ENCODE measurements around the gene NPFFR2.
"Not testable (repeated sequence)": the region's sequence is repeated elsewhere in the genome, so short reads cannot be mapped to it uniquely, and the experiment has no call there.

NPFFR2 gene

DNA sequence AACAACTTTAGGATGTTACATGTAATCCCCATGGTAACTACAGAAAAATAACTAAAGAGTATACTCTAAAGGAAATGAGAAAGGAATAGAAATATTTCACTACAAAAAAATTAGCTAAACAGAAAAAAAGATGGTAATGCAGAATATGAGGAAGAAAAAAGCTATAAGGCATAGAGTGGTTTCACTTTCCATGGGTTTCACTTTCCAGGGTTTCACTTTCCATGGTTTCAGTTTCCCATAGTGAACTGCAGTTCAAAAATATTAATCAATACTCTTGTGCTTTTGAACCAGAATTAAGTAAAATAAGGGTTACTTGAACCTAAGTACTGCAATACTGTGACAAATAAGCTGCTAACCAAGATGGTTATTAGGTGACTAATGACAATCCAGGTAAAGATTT is 42.0 kb downstream of the NPFFR2 start:
- no peaks in the 10 kb centered on the region for H3K27me3 ChIP-seq (ENCODE audit: control insufficient read depth in 1 of 2, insufficient read depth in 2 of 2, low read length in 2 of 2)
- no peak overlapping the region for H3K4me3 ChIP-seq (ENCODE audit: low read depth in 1 of 2, low read length in 2 of 2)
- no peaks in the 10 kb centered on the region for H3K9me3 ChIP-seq (ENCODE audit: low read length)
- no peak overlapping the region for H3K27ac ChIP-seq (ENCODE audit: low read depth, low read length)
- no peaks in the 10 kb centered on the region for H3K36me3 ChIP-seq (ENCODE audit: insufficient read depth, low read length)
- no peak overlapping the region for H3K9ac ChIP-seq (ENCODE audit: low read length)
- H3K4me1 ChIP-seq (ENCODE audit: insufficient read depth, low read length), result no peaks in the 10 kb centered on the region

DNA sequence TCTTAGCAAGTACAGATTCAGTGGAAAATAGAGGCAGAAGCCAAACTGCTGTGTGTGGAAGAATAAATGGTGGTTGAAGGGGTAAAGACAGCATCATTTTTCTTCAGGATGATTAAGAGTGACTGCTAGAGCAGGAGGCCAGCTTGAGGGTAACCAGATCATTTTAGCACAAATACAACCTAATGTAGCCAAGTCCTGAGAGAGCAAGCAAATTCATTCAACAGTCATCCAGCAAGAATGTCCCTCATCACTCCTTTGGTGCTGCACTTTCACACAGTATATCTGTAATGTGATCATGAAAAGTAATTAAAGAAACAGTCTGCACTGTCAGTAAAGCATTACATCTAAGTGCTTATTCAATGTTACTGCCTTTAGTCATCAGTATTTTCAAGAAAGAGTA is 44.8 kb downstream of the NPFFR2 start:
- Histone ChIP-seq H3K27me3 (ENCODE audit: control insufficient read depth in 1 of 2, insufficient read depth in 2 of 2, low read length in 2 of 2) (no peaks in the 10 kb centered on the region), H3K9me3 (ENCODE audit: low read length) (no peaks in the 10 kb centered on the region), H3K27ac (ENCODE audit: low read depth, low read length) (no peak overlapping the region), H3K36me3 (ENCODE audit: insufficient read depth, low read length) (no peaks in the 10 kb centered on the region), H3K9ac (ENCODE audit: low read length) (no peak overlapping the region), H3K4me1 (ENCODE audit: insufficient read depth, low read length) (no peaks in the 10 kb centered on the region), H3K4me3 (ENCODE audit: low read depth in 1 of 2, low read length in 2 of 2) (no peak overlapping the region)

DNA sequence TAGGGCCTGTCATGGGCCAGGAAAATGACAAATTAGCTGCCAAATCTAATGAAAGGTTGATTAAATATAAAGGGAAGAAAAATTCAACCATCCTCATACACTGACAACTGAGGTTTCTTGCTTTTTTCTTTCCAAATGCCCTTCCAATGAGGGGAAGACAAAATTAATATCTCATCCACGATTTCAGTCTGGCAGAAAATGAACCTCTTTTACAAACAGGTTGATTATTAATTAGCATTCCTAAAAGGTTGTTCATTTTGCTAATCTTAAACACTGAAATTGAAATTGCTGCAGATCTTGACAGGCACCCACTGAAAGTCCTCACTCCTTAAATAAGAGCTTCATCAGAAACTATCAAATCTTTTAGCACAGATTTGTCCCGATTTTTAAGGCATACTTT is 45.5 kb downstream of the NPFFR2 start:
- Histone ChIP-seq H3K9me3 (ENCODE audit: low read length) (no peaks in the 10 kb centered on the region), H3K4me3 (ENCODE audit: low read depth in 1 of 2, low read length in 2 of 2) (no peak overlapping the region), H3K27ac (ENCODE audit: low read depth, low read length) (no peak overlapping the region), H3K36me3 (ENCODE audit: insufficient read depth, low read length) (no peaks in the 10 kb centered on the region), H3K27me3 (ENCODE audit: control insufficient read depth in 1 of 2, insufficient read depth in 2 of 2, low read length in 2 of 2) (no peaks in the 10 kb centered on the region), H3K4me1 (ENCODE audit: insufficient read depth, low read length) (no peaks in the 10 kb centered on the region), H3K9ac (ENCODE audit: low read length) (no peak overlapping the region)

DNA sequence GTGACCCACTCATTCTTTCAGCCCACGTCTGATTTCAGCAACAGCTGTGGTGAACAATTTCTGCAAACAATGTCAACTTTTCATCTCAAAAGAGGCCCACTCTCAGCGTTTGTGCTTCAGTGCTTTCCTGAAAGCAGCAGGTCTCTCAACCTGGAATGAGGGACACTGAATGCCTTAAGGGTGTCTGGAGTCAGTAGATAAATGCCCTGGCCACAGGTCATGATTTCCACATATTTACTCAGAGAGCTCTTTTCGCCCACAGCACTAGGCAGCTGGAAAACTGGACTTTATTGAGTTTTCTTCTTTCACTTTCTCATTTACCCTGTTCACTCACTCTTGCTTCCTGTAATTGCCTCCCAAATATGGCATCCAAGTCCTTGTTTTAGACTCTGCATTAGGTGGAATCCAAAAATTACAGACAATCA is 52.8 kb downstream of the NPFFR2 start:
- H3K27me3 ChIP-seq (ENCODE audit: control insufficient read depth in 1 of 2, insufficient read depth in 2 of 2, low read length in 2 of 2), result no peaks in the 10 kb centered on the region
- no peak overlapping the region for H3K4me3 ChIP-seq (ENCODE audit: low read depth in 1 of 2, low read length in 2 of 2)
- no peaks in the 10 kb centered on the region for H3K9me3 ChIP-seq (ENCODE audit: low read length)
- H3K36me3 ChIP-seq (ENCODE audit: insufficient read depth, low read length), result no peaks in the 10 kb centered on the region
- H3K27ac ChIP-seq (ENCODE audit: low read depth, low read length), result no peak overlapping the region
- H3K9ac ChIP-seq (ENCODE audit: low read length), result no peak overlapping the region
- no peaks in the 10 kb centered on the region for H3K4me1 ChIP-seq (ENCODE audit: insufficient read depth, low read length)

DNA sequence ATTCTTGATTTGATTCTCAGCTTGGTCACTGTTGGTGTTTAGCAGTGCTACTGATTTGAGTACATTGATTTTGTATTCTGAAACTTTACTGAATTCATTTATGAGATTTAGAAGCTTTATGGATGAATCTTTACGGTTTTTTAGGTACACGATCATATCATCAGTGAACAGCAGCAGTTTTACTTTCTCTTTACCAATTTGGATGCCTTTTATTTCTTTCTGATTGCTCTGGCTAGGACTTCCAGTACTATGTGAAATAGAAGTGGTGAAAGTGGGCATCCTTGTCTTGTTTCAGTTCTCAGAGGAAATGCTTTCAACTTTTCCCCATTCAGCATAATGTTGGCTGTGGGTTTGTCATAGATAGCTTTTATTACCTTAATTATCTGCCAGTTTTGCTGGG is 58.8 kb downstream of the NPFFR2 start:
- H3K4me3 ChIP-seq (ENCODE audit: low read depth in 1 of 2, low read length in 2 of 2); H3K27ac ChIP-seq (ENCODE audit: low read depth, low read length): not testable (repeated sequence)

DNA sequence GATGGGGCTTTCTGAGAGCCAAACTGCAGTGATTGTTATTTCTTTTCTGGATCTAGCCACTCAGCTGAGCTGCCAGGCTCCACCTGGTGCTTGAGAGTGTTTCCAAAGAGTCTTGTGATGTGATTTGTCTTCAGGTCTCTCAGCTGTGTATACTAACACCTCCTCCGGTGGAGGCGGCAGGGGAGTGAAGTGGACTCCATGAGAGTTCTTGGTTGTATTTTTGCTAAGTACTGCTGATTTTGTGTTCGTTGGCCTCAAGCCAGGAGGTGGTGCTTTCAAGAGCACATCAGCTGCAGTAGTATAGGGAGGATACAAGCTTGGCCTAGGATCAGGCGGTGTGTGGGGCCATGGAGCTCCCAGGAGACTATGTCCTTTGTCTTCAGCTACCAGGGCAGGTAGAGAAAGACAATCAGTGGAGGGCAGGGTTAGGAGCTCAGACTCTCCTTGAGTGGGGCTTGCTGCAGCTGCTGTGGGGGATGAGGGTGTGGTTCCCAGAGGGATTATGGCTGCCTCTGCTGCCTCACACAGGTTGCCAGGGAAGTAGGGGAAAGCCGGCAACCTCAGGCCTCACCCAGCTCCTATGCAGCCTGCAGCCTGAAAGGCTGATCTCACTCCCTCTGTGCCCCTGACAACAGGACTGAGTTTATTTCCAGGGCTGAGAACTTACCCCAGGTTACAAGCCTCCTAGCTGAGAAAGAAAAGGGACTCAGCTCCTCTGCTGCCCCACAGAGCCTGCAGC is 62.4 kb downstream of the NPFFR2 start:
- H3K4me3 ChIP-seq (ENCODE audit: low read depth in 1 of 2, low read length in 2 of 2), result no peak overlapping the region
- H3K9me3 ChIP-seq (ENCODE audit: low read length), result no peaks in the 10 kb centered on the region
- no peaks in the 10 kb centered on the region for H3K36me3 ChIP-seq (ENCODE audit: insufficient read depth, low read length)
- no peak overlapping the region for H3K9ac ChIP-seq (ENCODE audit: low read length)
- H3K27ac ChIP-seq (ENCODE audit: low read depth, low read length), result no peak overlapping the region
- H3K27me3 ChIP-seq (ENCODE audit: control insufficient read depth in 1 of 2, insufficient read depth in 2 of 2, low read length in 2 of 2), result no peaks in the 10 kb centered on the region
- no peaks in the 10 kb centered on the region for H3K4me1 ChIP-seq (ENCODE audit: insufficient read depth, low read length)

More for the DNA sequence above, 58.8 kb downstream of the NPFFR2 start:
- H3K4me1 ChIP-seq (ENCODE audit: insufficient read depth, low read length); H3K9me3 ChIP-seq (ENCODE audit: low read length); H3K9ac ChIP-seq (ENCODE audit: low read length); H3K27me3 ChIP-seq (ENCODE audit: control insufficient read depth in 1 of 2, insufficient read depth in 2 of 2, low read length in 2 of 2); H3K36me3 ChIP-seq (ENCODE audit: insufficient read depth, low read length): not testable (repeated sequence)

DNA sequence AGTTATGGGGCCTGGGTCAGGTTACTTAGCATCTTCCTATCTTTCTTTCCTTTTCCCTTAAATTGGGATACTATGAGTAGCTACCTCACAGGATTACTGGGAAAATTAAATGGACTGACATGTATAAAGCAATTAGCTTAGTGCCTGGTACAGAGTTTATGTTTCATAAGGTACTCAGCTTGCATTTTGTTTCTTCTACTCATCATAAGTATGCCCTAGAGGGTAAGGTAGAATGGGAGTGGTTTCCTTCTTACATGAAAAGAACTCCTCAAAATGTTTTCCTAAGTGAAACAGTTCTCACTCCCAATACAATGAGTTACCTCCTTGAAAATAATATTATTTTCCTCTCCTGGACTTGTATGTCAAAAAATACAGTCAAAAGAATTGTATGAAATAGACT is 75.7 kb downstream of the NPFFR2 start:
- no peaks in the 10 kb centered on the region for H3K9me3 ChIP-seq (ENCODE audit: low read length)
- H3K9ac ChIP-seq (ENCODE audit: low read length), result no peak overlapping the region
- no peaks in the 10 kb centered on the region for H3K27me3 ChIP-seq (ENCODE audit: control insufficient read depth in 1 of 2, insufficient read depth in 2 of 2, low read length in 2 of 2)
- H3K4me1 ChIP-seq (ENCODE audit: insufficient read depth, low read length), result no peaks in the 10 kb centered on the region
- no peaks in the 10 kb centered on the region for H3K36me3 ChIP-seq (ENCODE audit: insufficient read depth, low read length)
- H3K4me3 ChIP-seq (ENCODE audit: low read depth in 1 of 2, low read length in 2 of 2), result no peak overlapping the region
- H3K27ac ChIP-seq (ENCODE audit: low read depth, low read length), result no peak overlapping the region

DNA sequence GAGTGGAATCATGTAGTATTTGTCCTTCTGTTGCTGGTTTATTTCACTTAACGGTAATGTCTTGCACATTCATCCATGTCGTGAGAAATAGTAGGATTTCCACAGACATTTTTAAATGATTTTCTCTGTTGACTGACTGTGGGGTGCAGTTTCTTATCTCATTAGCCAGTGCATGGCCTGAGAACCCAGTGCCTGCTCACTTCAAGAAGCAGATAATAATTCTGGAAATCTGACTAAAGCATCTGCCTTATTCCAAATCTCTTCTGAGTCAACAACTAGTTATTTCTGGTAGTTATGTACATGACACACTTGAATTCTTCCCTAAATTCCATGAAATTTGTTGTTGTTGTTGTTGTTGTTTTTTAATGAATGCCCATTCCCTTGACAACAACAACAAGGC is 77.6 kb downstream of the NPFFR2 start:
- H3K4me3 ChIP-seq (ENCODE audit: low read depth in 1 of 2, low read length in 2 of 2), result no peak overlapping the region
- no peak overlapping the region for H3K9ac ChIP-seq (ENCODE audit: low read length)
- no peaks in the 10 kb centered on the region for H3K27me3 ChIP-seq (ENCODE audit: control insufficient read depth in 1 of 2, insufficient read depth in 2 of 2, low read length in 2 of 2)
- H3K4me1 ChIP-seq (ENCODE audit: insufficient read depth, low read length), result no peaks in the 10 kb centered on the region
- no peaks in the 10 kb centered on the region for H3K9me3 ChIP-seq (ENCODE audit: low read length)
- no peaks in the 10 kb centered on the region for H3K36me3 ChIP-seq (ENCODE audit: insufficient read depth, low read length)
- H3K27ac ChIP-seq (ENCODE audit: low read depth, low read length), result no peak overlapping the region

DNA sequence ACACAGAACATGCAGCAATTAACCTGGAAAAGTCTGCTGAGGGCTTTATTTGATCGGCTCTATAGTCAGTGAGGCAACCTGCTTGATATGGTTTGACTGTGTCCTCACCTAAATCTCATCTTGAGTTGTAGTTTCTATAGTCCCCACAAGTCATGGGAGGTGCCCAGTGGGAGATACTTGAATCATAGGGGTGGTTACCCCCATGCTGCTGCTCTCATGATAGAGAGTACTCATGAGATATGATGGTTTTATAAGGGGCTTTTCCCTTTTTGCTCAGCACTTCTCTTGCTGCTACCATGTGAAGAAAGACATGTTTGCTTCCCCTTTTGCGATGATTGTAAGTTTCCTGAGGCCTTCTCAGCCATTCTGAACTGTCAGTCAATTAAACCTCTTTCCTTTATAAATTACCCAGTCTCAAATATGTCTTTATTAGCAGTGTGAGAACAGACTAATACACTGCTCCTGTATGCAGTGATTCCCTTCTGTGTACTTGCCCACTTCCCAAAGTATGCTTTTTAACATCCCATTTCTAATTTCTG is 78.2 kb downstream of the NPFFR2 start:
- no peaks in the 10 kb centered on the region for H3K36me3 ChIP-seq (ENCODE audit: insufficient read depth, low read length)
- no peaks in the 10 kb centered on the region for H3K27me3 ChIP-seq (ENCODE audit: control insufficient read depth in 1 of 2, insufficient read depth in 2 of 2, low read length in 2 of 2)
- H3K9me3 ChIP-seq (ENCODE audit: low read length), result no peaks in the 10 kb centered on the region
- no peak overlapping the region for H3K9ac ChIP-seq (ENCODE audit: low read length)
- no peaks in the 10 kb centered on the region for H3K4me1 ChIP-seq (ENCODE audit: insufficient read depth, low read length)
- H3K4me3 ChIP-seq (ENCODE audit: low read depth in 1 of 2, low read length in 2 of 2), result no peak overlapping the region
- no peak overlapping the region for H3K27ac ChIP-seq (ENCODE audit: low read depth, low read length)

DNA sequence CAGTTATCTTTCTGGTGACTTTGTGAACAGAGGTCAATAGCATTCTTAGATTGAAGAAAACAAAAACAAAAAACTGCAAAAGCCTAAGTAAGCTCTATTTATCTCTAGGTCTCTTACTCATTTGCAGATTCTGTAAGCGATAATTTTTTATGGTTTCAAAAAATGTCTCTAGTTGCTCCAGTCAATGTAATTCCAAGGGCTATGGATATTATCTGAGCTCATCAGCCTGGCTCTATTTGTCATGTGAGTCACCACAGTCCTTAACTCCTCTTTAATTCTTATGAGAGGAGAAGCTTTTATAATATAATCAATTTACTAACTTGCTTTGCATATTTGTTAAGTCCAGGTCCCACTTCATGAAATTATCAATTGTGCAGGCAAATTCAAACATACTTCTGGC is 79.1 kb downstream of the NPFFR2 start:
- Histone ChIP-seq H3K27ac (ENCODE audit: low read depth, low read length) (no peak overlapping the region), H3K4me3 (ENCODE audit: low read depth in 1 of 2, low read length in 2 of 2) (no peak overlapping the region), H3K9me3 (ENCODE audit: low read length) (no peaks in the 10 kb centered on the region), H3K36me3 (ENCODE audit: insufficient read depth, low read length) (no peaks in the 10 kb centered on the region), H3K9ac (ENCODE audit: low read length) (no peak overlapping the region), H3K4me1 (ENCODE audit: insufficient read depth, low read length) (no peaks in the 10 kb centered on the region), H3K27me3 (ENCODE audit: control insufficient read depth in 1 of 2, insufficient read depth in 2 of 2, low read length in 2 of 2) (no peaks in the 10 kb centered on the region)

DNA sequence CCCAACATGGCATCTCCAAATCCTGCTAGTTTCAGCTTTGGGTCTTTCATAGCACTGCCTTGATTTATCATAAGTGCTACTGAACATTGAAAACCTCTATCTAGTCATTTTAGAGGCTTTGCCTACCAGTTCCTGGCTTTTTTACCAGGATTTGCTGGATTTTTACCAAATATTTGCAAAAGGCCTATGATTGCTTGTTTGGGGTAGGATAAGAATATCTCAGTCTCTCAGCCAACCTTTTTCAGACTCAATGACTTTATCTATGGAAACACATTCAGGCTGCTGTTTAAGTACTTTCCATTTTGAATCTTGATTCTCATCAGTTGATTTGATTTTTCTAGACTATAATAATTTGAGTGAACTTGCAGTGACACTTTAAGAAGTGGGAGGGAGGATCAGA is 80.1 kb downstream of the NPFFR2 start:
- Histone ChIP-seq H3K36me3 (ENCODE audit: insufficient read depth, low read length) (no peaks in the 10 kb centered on the region), H3K27me3 (ENCODE audit: control insufficient read depth in 1 of 2, insufficient read depth in 2 of 2, low read length in 2 of 2) (no peaks in the 10 kb centered on the region), H3K27ac (ENCODE audit: low read depth, low read length) (no peak overlapping the region), H3K4me1 (ENCODE audit: insufficient read depth, low read length) (no peaks in the 10 kb centered on the region), H3K9ac (ENCODE audit: low read length) (no peak overlapping the region), H3K9me3 (ENCODE audit: low read length) (no peaks in the 10 kb centered on the region), H3K4me3 (ENCODE audit: low read depth in 1 of 2, low read length in 2 of 2) (no peak overlapping the region)

DNA sequence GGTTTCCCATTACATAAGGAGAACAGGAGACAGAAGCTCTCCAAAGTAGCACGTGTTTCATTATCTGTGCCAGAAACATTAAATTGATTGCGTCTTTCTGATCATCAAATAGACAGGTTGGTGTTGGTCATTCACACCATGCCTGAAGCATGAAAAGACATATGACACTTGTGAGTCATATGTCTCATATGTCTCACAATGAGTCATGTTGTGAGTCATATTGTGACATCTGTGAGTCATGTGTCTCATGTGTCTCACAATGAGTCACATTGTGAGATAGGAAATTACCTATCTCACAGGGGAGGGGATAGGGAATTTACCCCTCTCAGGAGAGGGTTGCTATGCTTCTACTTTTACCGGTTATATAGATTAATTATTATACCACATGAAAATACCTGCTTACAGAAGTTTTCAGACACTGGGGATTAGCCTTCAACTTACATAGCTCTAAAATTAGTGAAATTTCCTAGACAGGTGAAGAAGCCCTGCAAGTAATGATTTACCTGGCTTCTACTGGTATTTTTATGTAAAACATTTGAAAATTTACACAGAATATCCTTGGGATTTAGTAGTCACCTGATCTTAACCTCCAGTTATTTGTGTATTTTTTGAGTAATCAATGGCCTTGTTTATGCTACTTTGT is 80.8 kb downstream of the NPFFR2 start:
- Histone ChIP-seq H3K9ac (ENCODE audit: low read length) (no peak overlapping the region), H3K27me3 (ENCODE audit: control insufficient read depth in 1 of 2, insufficient read depth in 2 of 2, low read length in 2 of 2) (no peaks in the 10 kb centered on the region), H3K4me3 (ENCODE audit: low read depth in 1 of 2, low read length in 2 of 2) (no peak overlapping the region), H3K36me3 (ENCODE audit: insufficient read depth, low read length) (no peaks in the 10 kb centered on the region), H3K27ac (ENCODE audit: low read depth, low read length) (no peak overlapping the region), H3K4me1 (ENCODE audit: insufficient read depth, low read length) (no peaks in the 10 kb centered on the region), H3K9me3 (ENCODE audit: low read length) (no peaks in the 10 kb centered on the region)

Measured in muscle layer of colon (tissue), 2 donors.